ENCODE results near the gene CFL2. TPM values are rescaled to one million over a fixed set of nuclear protein-coding genes. Genes with fewer than 3 reads are reported as not detected.

CFL2 gene
- total and polyA plus RNA-seq, 8 donors: 22.0 to 214 (median 43.0) TPM

- Histone ChIP-seq H3K36me3 (peaks cover 0 to 9% (median 7%) of the 10 kb centered on the region in 4 donors), H3K27ac (peak overlapping the region in 4 of 5 donors; percentile 96 to 99 (median 97)), H3K4me3 (peak overlapping the region in 2 of 4 donors; percentile 1 to 74), H3K4me1 (peaks cover 0 to 60% (median 45%) of the 10 kb centered on the region in 4 donors), H3K27me3 (no peaks in the 10 kb centered on the region), H3K9me3 (no peaks in the 10 kb centered on the region)
- WGBS, 5 donors: 65 to 85% (median 76%) methylated on average over 4 of the region's 4 CpGs
- TF ChIP-seq POLR2AphosphoS5 (IDR thresholded peaks at IDR 0.05): no peak
- no peak for TF ChIP-seq EP300 (IDR thresholded peaks at IDR 0.05)
- no peak for TF ChIP-seq CTCF (IDR thresholded peaks at IDR 0.05)
- intact Hi-C loops (cut with DNase I; ENCODE audit: low total_unique reads): no loop called here
- no peak for DNase-seq
Observed at GRCh38 chr14:34711796-34712712, 2.3 kb downstream of the CFL2 start.

- H3K4me3 ChIP-seq: peak overlapping the region in 1 of 4 donors; percentile 4
- 45 to 68% (median 57%) methylated on average over 3 of the region's 3 CpGs for WGBS, 5 donors
- no peaks in the 10 kb centered on the region for H3K27me3 ChIP-seq
- TF ChIP-seq POLR2A (IDR thresholded peaks at IDR 0.05): no peak
- TF ChIP-seq POLR2AphosphoS5 (IDR thresholded peaks at IDR 0.05): peak in 2 of 3 donors; percentile 41 to 60
- TF ChIP-seq EP300 (IDR thresholded peaks at IDR 0.05): no peak
- no peaks in the 10 kb centered on the region for H3K9me3 ChIP-seq
- H3K27ac ChIP-seq: peak overlapping the region in 4 of 5 donors; percentile 56 to 99 (median 97)
- intact Hi-C loops (cut with DNase I; ENCODE audit: low total_unique reads): no loop called here
- H3K4me1 ChIP-seq: peaks cover 0 to 60% (median 45%) of the 10 kb centered on the region in 4 donors
- DNase-seq: peak in 1 of 2 donors; percentile 69
- H3K36me3 ChIP-seq: peaks cover 0 to 9% (median 7%) of the 10 kb centered on the region in 4 donors
Observed at GRCh38 chr14:34711169-34711568, 3.2 kb downstream of the CFL2 start.

- DNase-seq: no peak
- intact Hi-C loops (cut with DNase I; ENCODE audit: low total_unique reads): no loop called here
- Histone ChIP-seq H3K27ac (peak overlapping the region in 4 of 5 donors; percentile 56 to 99 (median 97)), H3K27me3 (no peaks in the 10 kb centered on the region), H3K36me3 (peaks cover 0 to 9% (median 7%) of the 10 kb centered on the region in 4 donors), H3K4me3 (peak overlapping the region in 1 of 4 donors; percentile 4), H3K4me1 (peaks cover 0 to 60% (median 45%) of the 10 kb centered on the region in 4 donors), H3K9me3 (no peaks in the 10 kb centered on the region)
- TF ChIP-seq EP300 (IDR thresholded peaks at IDR 0.05) (no peak), CTCF (IDR thresholded peaks at IDR 0.05) (no peak), POLR2AphosphoS5 (IDR thresholded peaks at IDR 0.05) (no peak)
- WGBS, 5 donors: 26 to 48% (median 29%) methylated on average over 2 of the region's 2 CpGs
Observed at GRCh38 chr14:34710744-34711143, 3.6 kb downstream of the CFL2 start.

- WGBS, 5 donors: 15 to 47% (median 25%) methylated on average over 1 of the region's 1 CpG
- DNase-seq: no peak
- Histone ChIP-seq H3K4me1 (peaks cover 0 to 52% (median 41%) of the 10 kb centered on the region in 4 donors), H3K27me3 (no peaks in the 10 kb centered on the region), H3K9me3 (no peaks in the 10 kb centered on the region), H3K36me3 (peaks cover 0 to 9% (median 7%) of the 10 kb centered on the region in 4 donors), H3K4me3 (no peak overlapping the region), H3K27ac (peak overlapping the region in 4 of 5 donors; percentile 56 to 99 (median 97))
- TF ChIP-seq CTCF (IDR thresholded peaks at IDR 0.05) (no peak), POLR2A (IDR thresholded peaks at IDR 0.05) (no peak), EP300 (IDR thresholded peaks at IDR 0.05) (no peak), POLR2AphosphoS5 (IDR thresholded peaks at IDR 0.05) (no peak)
- intact Hi-C loops (cut with DNase I; ENCODE audit: low total_unique reads): no loop called here
Observed at GRCh38 chr14:34710006-34710405, 4.4 kb downstream of the CFL2 start.
